ENCODE data around the gene CNIH3.

DNA sequence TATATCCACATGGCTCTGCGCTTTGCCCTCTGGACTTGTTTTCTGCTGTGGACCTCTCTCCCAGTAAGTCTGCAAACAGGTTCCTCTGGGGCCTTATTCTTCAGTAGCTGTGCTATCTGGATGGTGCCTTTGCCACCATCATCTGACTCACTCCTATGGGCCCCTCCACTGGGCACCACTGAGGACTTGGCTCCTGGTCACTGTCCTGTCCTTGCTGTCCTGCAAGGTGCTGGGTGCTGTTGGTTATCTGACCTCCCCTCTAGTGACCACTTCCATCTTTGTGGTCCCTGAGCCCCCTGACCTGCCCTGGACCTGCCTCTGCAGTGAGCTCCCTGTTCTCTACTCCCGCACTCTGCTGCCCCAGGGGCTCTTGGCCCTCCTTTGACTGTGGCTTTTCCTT lies 6.7 kb downstream of the CNIH3 start:
- TF ChIP-seq CTCF (IDR thresholded peaks at IDR 0.05): no peak
- TF ChIP-seq POLR2A (IDR thresholded peaks at IDR 0.05): no peak
